ENCODE measurements around the gene VSNL1.

Gene VSNL1

GRCh38 chr2:17584689-17585088 is 44.2 kb downstream of the VSNL1 start:
- no peak for DNase-seq

GRCh38 chr2:17587469-17587868 is 47.0 kb downstream of the VSNL1 start:
- no peak for DNase-seq

- DNase-seq: no peak
Measured at GRCh38 chr2:17588031-17588430, 47.5 kb downstream of the VSNL1 start.

- no peak for DNase-seq
Measured at GRCh38 chr2:17589406-17590035, 49.0 kb downstream of the VSNL1 start.

- no peak for DNase-seq
Measured at GRCh38 chr2:17590342-17590911, 49.9 kb downstream of the VSNL1 start.

GRCh38 chr2:17591846-17592245 is 51.4 kb downstream of the VSNL1 start:
- DNase-seq: no peak

- DNase-seq: no peak
Measured at GRCh38 chr2:17592731-17593409, 52.4 kb downstream of the VSNL1 start.

GRCh38 chr2:17593445-17593840 is 52.9 kb downstream of the VSNL1 start:
- DNase-seq: no peak

GRCh38 chr2:17593841-17594491 is 53.5 kb downstream of the VSNL1 start:
- DNase-seq: no peak

- peak; percentile 78 for DNase-seq
Measured at GRCh38 chr2:17594533-17595401, 54.3 kb downstream of the VSNL1 start.

- DNase-seq: no peak
Measured at GRCh38 chr2:17599617-17600016, 59.1 kb downstream of the VSNL1 start.

- DNase-seq: peak; percentile 62
Measured at GRCh38 chr2:17600556-17601204, 60.2 kb downstream of the VSNL1 start.

GRCh38 chr2:17604050-17604449 is 63.6 kb downstream of the VSNL1 start:
- no peak for DNase-seq

- DNase-seq: peak; percentile 63
Measured at GRCh38 chr2:17605696-17606095, 65.2 kb downstream of the VSNL1 start.

GRCh38 chr2:17606851-17607250 is 66.4 kb downstream of the VSNL1 start:
- no peak for DNase-seq

- no peak for DNase-seq
Measured at GRCh38 chr2:17607379-17607778, 66.9 kb downstream of the VSNL1 start.

GRCh38 chr2:17608251-17608650 is 67.8 kb downstream of the VSNL1 start:
- DNase-seq: no peak

GRCh38 chr2:17610521-17610920 is 70.0 kb downstream of the VSNL1 start:
- no peak for DNase-seq

GRCh38 chr2:17611036-17611435 is 70.5 kb downstream of the VSNL1 start:
- DNase-seq: no peak

GRCh38 chr2:17614174-17614930 is 73.9 kb downstream of the VSNL1 start:
- DNase-seq: no peak

- no peak for DNase-seq
Measured at GRCh38 chr2:17615147-17615546, 74.7 kb downstream of the VSNL1 start.

Data from fibroblast of upper back skin (primary cell).